Esophagus muscularis mucosa (tissue), 4 donors: ENCODE data around the gene HACD2. TPM values are rescaled to one million over a fixed set of nuclear protein-coding genes. Genes with fewer than 3 reads are reported as not detected.

Experiments used
- DNase-seq: peaks from one replicate; pipeline ENCODE4 v3.0.0-alpha.2; 2017; ENCODE audit errors: extremely low spot score
- H3K27ac ChIP-seq, 4 donors: fragments of 200-600 bp; sonication (generic); replicated peaks in 1 of 4; 1 replicate in 3 of 4; 2 replicates in 1 of 4; pipeline ENCODE4 v1.5.1; 2016 to 2019; ENCODE audit warnings: mild to moderate bottlenecking in 1 of 4
- H3K27me3 ChIP-seq, 4 donors: fragments of 200-600 bp; sonication (generic); one replicate each; pipeline versions ENCODE4 v1.5.1 to v1.6.0; 2016 to 2019
- H3K36me3 ChIP-seq, 4 donors: fragments of 200-600 bp; sonication (generic); one replicate each; pipeline ENCODE4 v1.5.1; 2016 to 2019
- H3K4me1 ChIP-seq, 4 donors: fragments of 200-600 bp; sonication (generic); one replicate each; pipeline ENCODE4 v1.5.1; 2016 to 2019
- H3K4me3 ChIP-seq, 4 donors: fragments of 200-600 bp; sonication (generic); 1 replicate in 2 of 4; 2 replicates in 2 of 4; pipeline ENCODE4 v1.5.1; 2016 to 2019; ENCODE audit warnings: mild to moderate bottlenecking in 4 of 4, moderate library complexity in 1 of 4
- H3K9me3 ChIP-seq, 4 donors: fragments of 200-600 bp; sonication (generic); 1 replicate in 3 of 4; 2 replicates in 1 of 4; pipeline ENCODE4 v1.5.1; 2016 to 2019
- EP300 ChIP-seq: sonication (generic); formaldehyde crosslinking; IDR thresholded peaks from one replicate; pipeline ENCODE4 v1.6.1; 2017; ENCODE audit warnings: antibody characterized with exemption
- POLR2A ChIP-seq: fragments of 450-650 bp; IDR thresholded peaks from one replicate; pipeline ENCODE4 v1.6.1; 2017; ENCODE audit warnings: antibody characterized with exemption, moderate library complexity, mild to moderate bottlenecking, low read depth
- POLR2AphosphoS5 ChIP-seq, 2 donors: sonication (generic); formaldehyde crosslinking; IDR thresholded peaks; one replicate each; pipeline ENCODE4 v1.6.1; 2017; ENCODE audit warnings: antibody characterized with exemption in 2 of 2
- WGBS: methylation state at CpG from one replicate; pipeline ENCODE4 v1.1.5; 2018; 5-methylcytosine and 5-hydroxymethylcytosine counted together
- intact Hi-C: fragments of 100-400 bp; cut with DNase I; formaldehyde crosslinking; loops from one replicate; pipeline ENCODE4 v1.15.1; 2023
- total RNA-seq, 4 donors: library from RNA; depleted of rRNA; stranded (reverse); fragments of >200 nt; gene quantifications; one replicate each; pipeline versions ENCODE4 v1.1.0 to v1.2.1, GENCODE V29; 2016
- TF ChIP-seq, protein P1 (sequence below), 3 experiments: fragments of 200-600 bp in 2 of 3; fragments of 450-650 bp in 1 of 3; sonication (generic) in 2 of 3; IDR thresholded peaks; one replicate each; pipeline ENCODE4 v1.5.1; 2017 to 2019; ENCODE audit warnings: antibody characterized with exemption in 3 of 3, mild to moderate bottlenecking in 2 of 3, moderate library complexity in 1 of 3

HACD2 gene
- total RNA-seq, 4 donors from 2014 or later = 20.5 to 30.3 (median 25.3) TPM

DNA sequence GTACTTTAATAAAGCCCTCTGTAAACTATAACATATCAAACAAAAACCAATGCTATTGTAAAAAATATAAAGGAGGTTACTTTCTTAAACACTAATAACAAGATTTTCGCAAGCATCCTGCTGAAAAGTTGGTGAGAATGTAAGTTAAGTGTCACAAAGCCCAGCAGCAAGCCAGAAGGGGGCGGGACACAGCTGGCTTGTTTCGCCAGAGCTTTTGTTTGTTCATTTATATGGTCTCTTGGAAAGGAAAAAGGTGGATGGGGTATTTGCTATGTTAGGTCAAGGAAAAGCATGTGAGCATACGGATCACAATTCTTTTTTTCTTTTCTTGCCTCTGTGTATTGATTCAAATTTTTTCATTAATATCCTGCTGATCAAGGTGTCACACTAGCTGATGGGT lies 59.9 kb downstream of the HACD2 start:
- Histone ChIP-seq H3K27ac (no peak overlapping the region), H3K36me3 (peaks cover 0 to 24% (median 15%) of the 10 kb centered on the region in 4 donors), H3K4me3 (no peak overlapping the region), H3K9me3 (no peaks in the 10 kb centered on the region), H3K27me3 (no peaks in the 10 kb centered on the region), H3K4me1 (peaks cover 27 to 47% (median 42%) of the 10 kb centered on the region in 4 donors)
- WGBS = 70% methylated on average over 4 of the region's 4 CpGs
- intact Hi-C loops = no loop called here
- no peak for DNase-seq
- no peak for TF ChIP-seq EP300
- TF ChIP-seq POLR2AphosphoS5 (IDR thresholded peaks at IDR 0.05) = no peak
- TF ChIP-seq, protein P1, sequence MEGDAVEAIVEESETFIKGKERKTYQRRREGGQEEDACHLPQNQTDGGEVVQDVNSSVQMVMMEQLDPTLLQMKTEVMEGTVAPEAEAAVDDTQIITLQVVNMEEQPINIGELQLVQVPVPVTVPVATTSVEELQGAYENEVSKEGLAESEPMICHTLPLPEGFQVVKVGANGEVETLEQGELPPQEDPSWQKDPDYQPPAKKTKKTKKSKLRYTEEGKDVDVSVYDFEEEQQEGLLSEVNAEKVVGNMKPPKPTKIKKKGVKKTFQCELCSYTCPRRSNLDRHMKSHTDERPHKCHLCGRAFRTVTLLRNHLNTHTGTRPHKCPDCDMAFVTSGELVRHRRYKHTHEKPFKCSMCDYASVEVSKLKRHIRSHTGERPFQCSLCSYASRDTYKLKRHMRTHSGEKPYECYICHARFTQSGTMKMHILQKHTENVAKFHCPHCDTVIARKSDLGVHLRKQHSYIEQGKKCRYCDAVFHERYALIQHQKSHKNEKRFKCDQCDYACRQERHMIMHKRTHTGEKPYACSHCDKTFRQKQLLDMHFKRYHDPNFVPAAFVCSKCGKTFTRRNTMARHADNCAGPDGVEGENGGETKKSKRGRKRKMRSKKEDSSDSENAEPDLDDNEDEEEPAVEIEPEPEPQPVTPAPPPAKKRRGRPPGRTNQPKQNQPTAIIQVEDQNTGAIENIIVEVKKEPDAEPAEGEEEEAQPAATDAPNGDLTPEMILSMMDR (IDR thresholded peaks at IDR 0.05) = no peak
- no peak for TF ChIP-seq POLR2A

DNA sequence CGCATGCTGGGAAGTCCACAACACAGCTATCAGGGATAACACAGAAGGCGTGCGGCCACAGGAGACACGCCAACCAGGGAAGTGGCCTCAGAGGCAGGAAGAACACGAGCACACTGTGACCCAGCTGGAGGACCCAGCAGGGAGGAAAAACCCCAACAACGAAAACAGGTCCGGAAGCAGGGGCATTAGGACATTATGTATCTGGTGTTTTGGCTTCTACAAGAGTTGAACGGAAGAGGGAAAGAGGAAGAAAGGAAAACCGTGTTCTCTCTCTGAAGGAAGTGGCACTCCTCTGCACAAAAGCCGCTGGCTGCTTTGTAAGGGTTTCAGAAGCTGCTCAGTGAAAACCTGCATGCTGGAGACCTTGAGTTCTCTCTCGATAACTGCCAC lies 61.8 kb downstream of the HACD2 start:
- WGBS = 68% methylated on average over 11 of the region's 11 CpGs
- Histone ChIP-seq H3K4me1 (peaks cover 27 to 65% (median 54%) of the 10 kb centered on the region in 4 donors), H3K9me3 (no peaks in the 10 kb centered on the region), H3K4me3 (no peak overlapping the region), H3K36me3 (peaks cover 0 to 23% (median 14%) of the 10 kb centered on the region in 4 donors), H3K27me3 (no peaks in the 10 kb centered on the region), H3K27ac (peak overlapping the region; percentile 2 to 38 (median 23))
- no peak for TF ChIP-seq EP300
- peak; percentile 23 for TF ChIP-seq POLR2AphosphoS5 (IDR thresholded peaks at IDR 0.05)
- DNase-seq = no peak
- intact Hi-C loops = no loop called here

DNA sequence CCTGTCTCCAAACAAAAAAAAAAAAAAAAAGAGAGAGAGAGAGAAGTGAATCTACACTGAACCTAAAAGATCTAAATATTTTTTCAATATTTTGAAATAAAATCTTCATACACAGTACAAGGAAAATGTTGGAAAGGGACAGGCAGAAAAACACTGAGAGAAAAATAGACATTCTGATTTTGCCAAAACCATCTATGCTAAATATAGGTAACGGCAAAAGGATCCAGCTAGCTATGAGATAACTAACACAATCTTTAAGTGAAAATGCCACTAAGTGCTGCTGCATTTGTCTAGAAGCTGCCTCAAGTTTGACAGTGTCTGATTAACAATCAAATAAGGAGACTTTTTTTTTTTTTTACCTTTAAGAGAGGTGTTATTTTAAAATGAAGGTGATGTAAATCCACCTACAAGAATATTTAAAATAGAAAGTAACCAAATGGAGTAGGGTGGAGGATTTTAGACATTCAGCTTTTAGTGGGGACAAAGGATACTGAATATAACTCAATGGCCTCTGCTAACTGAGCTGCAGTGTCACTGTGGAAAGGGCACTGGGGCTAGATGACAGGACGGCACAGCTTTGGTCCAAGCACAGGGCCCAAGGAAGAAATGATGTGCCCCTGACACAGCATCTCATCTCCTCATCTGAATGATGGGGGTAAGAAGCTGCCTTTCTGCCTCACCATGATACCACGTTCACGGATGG lies 62.4 kb downstream of the HACD2 start:
- peaks cover 27 to 65% (median 54%) of the 10 kb centered on the region in 4 donors for H3K4me1 ChIP-seq
- H3K9me3 ChIP-seq = no peaks in the 10 kb centered on the region
- no peak for DNase-seq
- intact Hi-C loops = no loop called here
- H3K4me3 ChIP-seq = no peak overlapping the region
- TF ChIP-seq POLR2A = no peak
- TF ChIP-seq, protein P1 (IDR thresholded peaks at IDR 0.05) = no peak
- no peak for TF ChIP-seq POLR2AphosphoS5 (IDR thresholded peaks at IDR 0.05)
- no peak for TF ChIP-seq EP300
- H3K27me3 ChIP-seq = no peaks in the 10 kb centered on the region
- WGBS = 84% methylated on average over 4 of the region's 4 CpGs
- H3K27ac ChIP-seq = peak overlapping the region; percentile 2 to 38 (median 23)
- peaks cover 0 to 18% (median 11%) of the 10 kb centered on the region in 4 donors for H3K36me3 ChIP-seq

GRCh38 chr3:123521179-123521969 lies 63.5 kb downstream of the HACD2 start:
- H3K27me3 ChIP-seq = no peaks in the 10 kb centered on the region
- no peak overlapping the region for H3K4me3 ChIP-seq
- H3K36me3 ChIP-seq = peaks cover 0 to 7% (median 1%) of the 10 kb centered on the region in 4 donors
- H3K27ac ChIP-seq = peak overlapping the region; percentile 29 to 69 (median 63)
- 29% methylated on average over 3 of the region's 3 CpGs for WGBS
- H3K9me3 ChIP-seq = no peaks in the 10 kb centered on the region
- DNase-seq = no peak
- intact Hi-C loops = no loop called here
- H3K4me1 ChIP-seq = peaks cover 27 to 65% (median 54%) of the 10 kb centered on the region in 4 donors
- no peak for TF ChIP-seq POLR2A
- TF ChIP-seq POLR2AphosphoS5 (IDR thresholded peaks at IDR 0.05) = no peak
- no peak for TF ChIP-seq EP300
- TF ChIP-seq, protein P1 (IDR thresholded peaks at IDR 0.05) = no peak

GRCh38 chr3:123520656-123521055 lies 64.2 kb downstream of the HACD2 start:
- no peak for DNase-seq
- Histone ChIP-seq H3K4me1 (peaks cover 27 to 65% (median 54%) of the 10 kb centered on the region in 4 donors), H3K27ac (peak overlapping the region; percentile 29 to 69 (median 63)), H3K36me3 (no peaks in the 10 kb centered on the region), H3K9me3 (no peaks in the 10 kb centered on the region), H3K4me3 (no peak overlapping the region), H3K27me3 (no peaks in the 10 kb centered on the region)
- WGBS = 27% methylated on average over 2 of the region's 2 CpGs
- intact Hi-C loops = no loop called here
- TF ChIP-seq POLR2AphosphoS5 (IDR thresholded peaks at IDR 0.05) (no peak), EP300 (no peak), POLR2A (no peak)
- TF ChIP-seq, protein P1 (IDR thresholded peaks at IDR 0.05) = no peak
